PC-3 (cell line): ENCODE results near the gene HPSE.

ENCODE experiments used
- EZH2 ChIP-seq: fragments of 300-600 bp; sonication (generic); IDR thresholded peaks from one replicate; pipeline ENCODE4 v1.6.1; 2017; ENCODE audit warnings: antibody characterized with exemption, mild to moderate bottlenecking, low read length; ENCODE audit not compliant: unreplicated experiment
- EZH2phosphoT487 ChIP-seq: fragments of 300-600 bp; sonication (generic); IDR thresholded peaks from 2 replicates; pipeline ENCODE4 v1.6.1; 2018; ENCODE audit warnings: mild to moderate bottlenecking, antibody characterized with exemption, low read length, borderline replicate concordance
- TF ChIP-seq, protein P1 (sequence below): fragments of 300-600 bp; sonication (generic); conservative IDR thresholded peaks from 2 replicates; pipeline ENCODE4 v1.5.1; 2017; ENCODE audit warnings: antibody characterized with exemption, low read depth, mild to moderate bottlenecking, low read length

DNA sequence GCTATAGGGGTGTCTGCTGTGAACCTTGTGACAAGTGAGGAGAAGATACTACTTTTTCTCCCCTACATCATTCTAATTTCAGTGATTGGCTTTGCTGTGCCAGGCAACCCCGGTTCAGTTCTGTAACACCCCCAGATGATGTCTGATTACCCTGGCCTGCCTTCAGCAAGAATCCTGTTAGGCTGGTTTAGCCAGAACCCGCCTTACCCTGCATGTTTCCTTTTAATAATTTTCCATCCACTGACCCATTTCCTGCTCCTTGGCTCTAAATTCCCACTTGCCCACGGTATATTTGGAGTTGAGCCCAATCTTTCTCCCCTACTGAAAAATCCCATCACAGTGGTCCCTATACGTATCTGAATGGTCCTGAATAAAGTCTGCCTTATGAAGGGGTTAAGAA is 46.5 kb upstream of the HPSE start:
- TF ChIP-seq, protein P1, sequence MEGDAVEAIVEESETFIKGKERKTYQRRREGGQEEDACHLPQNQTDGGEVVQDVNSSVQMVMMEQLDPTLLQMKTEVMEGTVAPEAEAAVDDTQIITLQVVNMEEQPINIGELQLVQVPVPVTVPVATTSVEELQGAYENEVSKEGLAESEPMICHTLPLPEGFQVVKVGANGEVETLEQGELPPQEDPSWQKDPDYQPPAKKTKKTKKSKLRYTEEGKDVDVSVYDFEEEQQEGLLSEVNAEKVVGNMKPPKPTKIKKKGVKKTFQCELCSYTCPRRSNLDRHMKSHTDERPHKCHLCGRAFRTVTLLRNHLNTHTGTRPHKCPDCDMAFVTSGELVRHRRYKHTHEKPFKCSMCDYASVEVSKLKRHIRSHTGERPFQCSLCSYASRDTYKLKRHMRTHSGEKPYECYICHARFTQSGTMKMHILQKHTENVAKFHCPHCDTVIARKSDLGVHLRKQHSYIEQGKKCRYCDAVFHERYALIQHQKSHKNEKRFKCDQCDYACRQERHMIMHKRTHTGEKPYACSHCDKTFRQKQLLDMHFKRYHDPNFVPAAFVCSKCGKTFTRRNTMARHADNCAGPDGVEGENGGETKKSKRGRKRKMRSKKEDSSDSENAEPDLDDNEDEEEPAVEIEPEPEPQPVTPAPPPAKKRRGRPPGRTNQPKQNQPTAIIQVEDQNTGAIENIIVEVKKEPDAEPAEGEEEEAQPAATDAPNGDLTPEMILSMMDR = no peak
- TF ChIP-seq EZH2phosphoT487 (no peak), EZH2 (no peak)
